Liver (tissue), 3 donors: ENCODE measurements around the gene OTUD7B.

Experiments used
- HNF4A ChIP-seq, 2 donors: conservative IDR thresholded peaks; 2 replicates each; pipeline ENCODE4 v1.6.1; 2016; ENCODE audit warnings: antibody characterized with exemption in 2 of 2, mild to moderate bottlenecking in 2 of 2
- HNF4G ChIP-seq: IDR thresholded peaks from 2 replicates; pipeline ENCODE4 v1.6.1; 2016; ENCODE audit warnings: antibody characterized with exemption
- RAD21 ChIP-seq, 2 donors: IDR thresholded peaks; 2 replicates each; pipeline ENCODE4 v1.6.1; 2016; ENCODE audit warnings: antibody characterized with exemption in 2 of 2, mild to moderate bottlenecking in 2 of 2
- TF ChIP-seq, protein P1 (sequence below): fragments of 150-350 bp; IDR thresholded peaks from 2 replicates; pipeline ENCODE4 v1.5.1; 2017; ENCODE audit warnings: improper control_type of control experiment, low read depth, low read length; ENCODE audit not compliant: missing input control
- TF ChIP-seq, protein P2 (sequence below): IDR thresholded peaks from 2 replicates; pipeline ENCODE4 v1.6.1; 2016; ENCODE audit warnings: antibody characterized with exemption, mild to moderate bottlenecking
- TF ChIP-seq, protein P3 (sequence below): IDR thresholded peaks from 2 replicates; pipeline ENCODE4 v1.6.1; 2016; ENCODE audit warnings: antibody characterized with exemption
- TF ChIP-seq, protein P4 (sequence below): IDR thresholded peaks from 2 replicates; pipeline ENCODE4 v1.6.1; 2016; ENCODE audit warnings: antibody characterized with exemption
- donor health status: healthy.
- donor health status: healthy.

DNA sequence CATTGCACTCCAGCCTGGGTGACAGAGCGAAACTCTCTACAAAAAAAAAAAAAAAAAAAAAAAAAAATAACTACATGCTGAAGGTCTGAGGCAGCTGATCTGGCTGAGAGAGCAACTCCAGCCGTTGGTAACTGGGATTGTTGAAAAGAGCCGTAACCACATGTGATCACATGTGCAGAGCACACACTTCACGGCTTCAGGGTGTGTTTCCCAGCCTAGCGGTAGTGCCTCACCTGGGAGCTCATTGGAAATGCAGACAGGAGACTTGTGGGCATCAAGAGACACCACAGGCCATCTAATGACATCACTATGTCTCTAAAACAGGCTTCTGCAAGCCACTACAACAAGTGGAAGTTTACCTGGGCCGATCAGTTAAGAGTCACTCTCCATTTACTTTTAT is 11.8 kb upstream of the OTUD7B start:
- TF ChIP-seq, protein P1, sequence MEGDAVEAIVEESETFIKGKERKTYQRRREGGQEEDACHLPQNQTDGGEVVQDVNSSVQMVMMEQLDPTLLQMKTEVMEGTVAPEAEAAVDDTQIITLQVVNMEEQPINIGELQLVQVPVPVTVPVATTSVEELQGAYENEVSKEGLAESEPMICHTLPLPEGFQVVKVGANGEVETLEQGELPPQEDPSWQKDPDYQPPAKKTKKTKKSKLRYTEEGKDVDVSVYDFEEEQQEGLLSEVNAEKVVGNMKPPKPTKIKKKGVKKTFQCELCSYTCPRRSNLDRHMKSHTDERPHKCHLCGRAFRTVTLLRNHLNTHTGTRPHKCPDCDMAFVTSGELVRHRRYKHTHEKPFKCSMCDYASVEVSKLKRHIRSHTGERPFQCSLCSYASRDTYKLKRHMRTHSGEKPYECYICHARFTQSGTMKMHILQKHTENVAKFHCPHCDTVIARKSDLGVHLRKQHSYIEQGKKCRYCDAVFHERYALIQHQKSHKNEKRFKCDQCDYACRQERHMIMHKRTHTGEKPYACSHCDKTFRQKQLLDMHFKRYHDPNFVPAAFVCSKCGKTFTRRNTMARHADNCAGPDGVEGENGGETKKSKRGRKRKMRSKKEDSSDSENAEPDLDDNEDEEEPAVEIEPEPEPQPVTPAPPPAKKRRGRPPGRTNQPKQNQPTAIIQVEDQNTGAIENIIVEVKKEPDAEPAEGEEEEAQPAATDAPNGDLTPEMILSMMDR, result no peak
- TF ChIP-seq HNF4G, result no peak
- peak in 1 of 2 donors; percentile 45 for TF ChIP-seq RAD21 (IDR thresholded peaks at IDR 0.05)
- TF ChIP-seq, protein P2, sequence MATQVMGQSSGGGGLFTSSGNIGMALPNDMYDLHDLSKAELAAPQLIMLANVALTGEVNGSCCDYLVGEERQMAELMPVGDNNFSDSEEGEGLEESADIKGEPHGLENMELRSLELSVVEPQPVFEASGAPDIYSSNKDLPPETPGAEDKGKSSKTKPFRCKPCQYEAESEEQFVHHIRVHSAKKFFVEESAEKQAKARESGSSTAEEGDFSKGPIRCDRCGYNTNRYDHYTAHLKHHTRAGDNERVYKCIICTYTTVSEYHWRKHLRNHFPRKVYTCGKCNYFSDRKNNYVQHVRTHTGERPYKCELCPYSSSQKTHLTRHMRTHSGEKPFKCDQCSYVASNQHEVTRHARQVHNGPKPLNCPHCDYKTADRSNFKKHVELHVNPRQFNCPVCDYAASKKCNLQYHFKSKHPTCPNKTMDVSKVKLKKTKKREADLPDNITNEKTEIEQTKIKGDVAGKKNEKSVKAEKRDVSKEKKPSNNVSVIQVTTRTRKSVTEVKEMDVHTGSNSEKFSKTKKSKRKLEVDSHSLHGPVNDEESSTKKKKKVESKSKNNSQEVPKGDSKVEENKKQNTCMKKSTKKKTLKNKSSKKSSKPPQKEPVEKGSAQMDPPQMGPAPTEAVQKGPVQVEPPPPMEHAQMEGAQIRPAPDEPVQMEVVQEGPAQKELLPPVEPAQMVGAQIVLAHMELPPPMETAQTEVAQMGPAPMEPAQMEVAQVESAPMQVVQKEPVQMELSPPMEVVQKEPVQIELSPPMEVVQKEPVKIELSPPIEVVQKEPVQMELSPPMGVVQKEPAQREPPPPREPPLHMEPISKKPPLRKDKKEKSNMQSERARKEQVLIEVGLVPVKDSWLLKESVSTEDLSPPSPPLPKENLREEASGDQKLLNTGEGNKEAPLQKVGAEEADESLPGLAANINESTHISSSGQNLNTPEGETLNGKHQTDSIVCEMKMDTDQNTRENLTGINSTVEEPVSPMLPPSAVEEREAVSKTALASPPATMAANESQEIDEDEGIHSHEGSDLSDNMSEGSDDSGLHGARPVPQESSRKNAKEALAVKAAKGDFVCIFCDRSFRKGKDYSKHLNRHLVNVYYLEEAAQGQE, result no peak
- TF ChIP-seq, protein P3, sequence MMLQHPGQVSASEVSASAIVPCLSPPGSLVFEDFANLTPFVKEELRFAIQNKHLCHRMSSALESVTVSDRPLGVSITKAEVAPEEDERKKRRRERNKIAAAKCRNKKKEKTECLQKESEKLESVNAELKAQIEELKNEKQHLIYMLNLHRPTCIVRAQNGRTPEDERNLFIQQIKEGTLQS, result no peak
- TF ChIP-seq, protein P4, sequence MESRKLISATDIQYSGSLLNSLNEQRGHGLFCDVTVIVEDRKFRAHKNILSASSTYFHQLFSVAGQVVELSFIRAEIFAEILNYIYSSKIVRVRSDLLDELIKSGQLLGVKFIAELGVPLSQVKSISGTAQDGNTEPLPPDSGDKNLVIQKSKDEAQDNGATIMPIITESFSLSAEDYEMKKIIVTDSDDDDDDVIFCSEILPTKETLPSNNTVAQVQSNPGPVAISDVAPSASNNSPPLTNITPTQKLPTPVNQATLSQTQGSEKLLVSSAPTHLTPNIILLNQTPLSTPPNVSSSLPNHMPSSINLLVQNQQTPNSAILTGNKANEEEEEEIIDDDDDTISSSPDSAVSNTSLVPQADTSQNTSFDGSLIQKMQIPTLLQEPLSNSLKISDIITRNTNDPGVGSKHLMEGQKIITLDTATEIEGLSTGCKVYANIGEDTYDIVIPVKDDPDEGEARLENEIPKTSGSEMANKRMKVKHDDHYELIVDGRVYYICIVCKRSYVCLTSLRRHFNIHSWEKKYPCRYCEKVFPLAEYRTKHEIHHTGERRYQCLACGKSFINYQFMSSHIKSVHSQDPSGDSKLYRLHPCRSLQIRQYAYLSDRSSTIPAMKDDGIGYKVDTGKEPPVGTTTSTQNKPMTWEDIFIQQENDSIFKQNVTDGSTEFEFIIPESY, result no peak
- no peak for TF ChIP-seq HNF4A (conservative IDR thresholded peaks at IDR 0.05)
